K562 (cell line): ENCODE data around the gene VRK3. TPM values are rescaled to one million over a fixed set of nuclear protein-coding genes. Genes with fewer than 3 reads are reported as not detected.

ENCODE experiments used
- ATF4 ChIP-seq: fragments of 450-650 bp; formaldehyde crosslinking; IDR thresholded peaks from 2 replicates; pipeline ENCODE4 v1.4.0; 2022; ENCODE audit warnings: mild to moderate bottlenecking, moderate library complexity
- CXXC5 ChIP-seq: fragments of 250-450 bp; sonication (Bioruptor Pico); IDR thresholded peaks from 2 replicates; pipeline ENCODE4 v1.8.0; 2022; ENCODE audit warnings: inconsistent platforms, mild to moderate bottlenecking, moderate library complexity
- ELK1 ChIP-seq: sonication (generic); formaldehyde crosslinking; IDR thresholded peaks from 2 replicates; pipeline ENCODE4 v1.8.1; 2022; ENCODE audit warnings: missing genetic modification reagents
- EP300 ChIP-seq: IDR thresholded peaks from 2 replicates; pipeline ENCODE4 v1.6.1; 2012; ENCODE audit warnings: low read length, improper control_type of control experiment
- ERF ChIP-seq: fragments of 450-650 bp; formaldehyde crosslinking; IDR thresholded peaks from 2 replicates; pipeline ENCODE4 v1.4.0; 2020; ENCODE audit warnings: mild to moderate bottlenecking, mixed read lengths
- ETV1 ChIP-seq: fragments of 450-650 bp; conservative IDR thresholded peaks from 2 replicates; pipeline ENCODE4 v1.6.1; 2016; ENCODE audit warnings: missing genetic modification characterization, control low read depth, low read depth, missing compliant biosample characterization
- GTF2E2 ChIP-seq: fragments of 200-800 bp; sonication (Bioruptor generic); IDR thresholded peaks from 2 replicates; pipeline ENCODE4 v1.6.1; 2016; ENCODE audit warnings: missing genetic modification characterization, missing compliant biosample characterization
- JUND ChIP-seq, 2 experiments: IDR thresholded peaks; 2 replicates in 1 of 2; 3 replicates in 1 of 2; pipeline ENCODE4 v1.6.1; 2011; ENCODE audit warnings: borderline replicate concordance in 2 of 2, low read depth in 2 of 2, low read length in 2 of 2, improper control_type of control experiment in 1 of 2, missing biosample characterization in 1 of 2, missing genetic modification characterization in 1 of 2, missing genetic modification reagents in 1 of 2
- KLF13 ChIP-seq: fragments of 450-650 bp; IDR thresholded peaks from 2 replicates; pipeline ENCODE4 v1.6.1; 2016; ENCODE audit warnings: missing genetic modification characterization, low read depth, mild to moderate bottlenecking, missing compliant biosample characterization, moderate library complexity, borderline replicate concordance
- L3MBTL2 ChIP-seq: fragments of 450-650 bp; IDR thresholded peaks from 2 replicates; pipeline ENCODE4 v1.6.1; 2016; ENCODE audit warnings: mild to moderate bottlenecking, moderate library complexity
- LEF1 ChIP-seq: fragments of 450-650 bp; IDR thresholded peaks from 2 replicates; pipeline ENCODE4 v1.6.1; 2016; ENCODE audit warnings: mild to moderate bottlenecking
- MNT ChIP-seq, 2 experiments: fragments of 450-650 bp; conservative IDR thresholded peaks; 2 replicates each; pipeline ENCODE4 v1.6.1; 2017; ENCODE audit warnings: mild to moderate bottlenecking in 2 of 2, moderate library complexity in 2 of 2
- MTA2 ChIP-seq: fragments of 450-650 bp; IDR thresholded peaks from 2 replicates; pipeline ENCODE4 v1.6.1; 2016; ENCODE audit warnings: low read depth
- NR2C1 ChIP-seq, 2 experiments: fragments of 450-650 bp; IDR thresholded peaks; 2 replicates each; pipeline ENCODE4 v1.6.1; 2017; ENCODE audit warnings: mild to moderate bottlenecking in 2 of 2, antibody characterized with exemption in 1 of 2, inconsistent platforms in 1 of 2, missing compliant biosample characterization in 1 of 2, missing genetic modification characterization in 1 of 2
- RNF2 ChIP-seq: sonication (generic); IDR thresholded peaks from 2 replicates; pipeline ENCODE4 v1.6.1; 2016
- SIN3A ChIP-seq, 2 experiments: fragments of 150-350 bp in 1 of 2; IDR thresholded peaks; 2 replicates each; pipeline ENCODE4 v1.6.1; 2011 to 2016; ENCODE audit warnings: borderline replicate concordance in 2 of 2, low read depth in 2 of 2, low read length in 2 of 2, mild to moderate bottlenecking in 2 of 2, moderate library complexity in 2 of 2; ENCODE audit not compliant: control insufficient read depth in 1 of 2
- SMAD1 ChIP-seq: fragments of 150-350 bp; IDR thresholded peaks from 2 replicates; pipeline ENCODE4 v1.6.1; 2014; ENCODE audit warnings: low read length, low read depth; ENCODE audit not compliant: partially characterized antibody
- SMAD4 ChIP-seq: fragments of 250-450 bp; sonication (Bioruptor Pico); conservative IDR thresholded peaks from 2 replicates; pipeline ENCODE4 v1.8.0; 2021; ENCODE audit warnings: inconsistent platforms, mild to moderate bottlenecking, moderate library complexity
- TBL1XR1 ChIP-seq, 2 experiments: IDR thresholded peaks; 2 replicates each; pipeline ENCODE4 v1.6.1; 2012; ENCODE audit warnings: improper control_type of control experiment in 2 of 2, low read length in 2 of 2, mild to moderate bottlenecking in 1 of 2
- TCFL5 ChIP-seq: fragments of 250-450 bp; sonication (Bioruptor Pico); conservative IDR thresholded peaks from 2 replicates; pipeline ENCODE4 v1.6.1; 2021; ENCODE audit warnings: mild to moderate bottlenecking, moderate library complexity, matching md5 sums
- THAP7 ChIP-seq: fragments of 250-450 bp; sonication (Bioruptor Pico); IDR thresholded peaks from 2 replicates; pipeline ENCODE4 v1.5.0; 2021
- XRCC4 ChIP-seq: IDR thresholded peaks from one replicate; pipeline ENCODE4 v1.6.1; 2011; ENCODE audit not compliant: insufficient read depth, insufficient read length; ENCODE audit errors: extremely low read depth
- ZFP36 ChIP-seq: fragments of 150-350 bp; IDR thresholded peaks from 2 replicates; pipeline ENCODE4 v1.6.1; 2018; ENCODE audit warnings: low read length, low read depth; ENCODE audit not compliant: partially characterized antibody
- ZSCAN32 ChIP-seq: fragments of 450-650 bp; formaldehyde crosslinking; IDR thresholded peaks from 2 replicates; pipeline ENCODE4 v1.4.0; 2020; ENCODE audit warnings: mild to moderate bottlenecking, moderate library complexity
- polyA plus RNA-seq, 8 experiments: library from polyadenylated mRNA; depleted of rRNA in 4 of 8; stranded (reverse) in 5 of 8; unstranded in 3 of 8; fragments of >200 nt; fragmentation: Nextera tagmentation in 2 of 8; fragmentation: Illumina TruSeq in 1 of 8; extraction: Ambion mirVana in 2 of 8; extraction: Trizol in 1 of 8; gene quantifications; 2 replicates each; pipeline versions ENCODE4 v1.2.1 to v1.2.3, GENCODE V29; 2011 to 2014; ENCODE audit warnings: inconsistent platforms in 1 of 8, missing spikeins in 1 of 8
- total RNA-seq, 7 experiments: library from RNA; depleted of rRNA in 6 of 7; stranded (reverse); fragments of >200 nt in 6 of 7; fragmentation: Illumina TruSeq in 2 of 7; extraction: Trizol in 2 of 7; gene quantifications; 2 replicates each; pipeline versions ENCODE4 v1.2.1 to v1.2.3, GENCODE V29; 2011 to 2021; ENCODE audit warnings: low replicate concordance in 1 of 7

Gene VRK3
- total and polyA plus RNA-seq, 9 of the 15 experiments (the other 6 are each of a cell fraction or from before 2014, with no cell fraction given), result 25.6 to 94.3 (median 42.9) TPM

- TF ChIP-seq MNT (conservative IDR thresholded peaks at IDR 0.05), result peak in 1 of 2 experiments; percentile 50; a peak in 1 of 4 replicates
- no peak for TF ChIP-seq TCFL5 (CRISPR knock-in tag)
- TF ChIP-seq ETV1 (tag), result no peak; the same call in 1 of the 2 replicates
- TF ChIP-seq GTF2E2, result peak; percentile 97
- peak; percentile 96 for TF ChIP-seq L3MBTL2
- TF ChIP-seq THAP7, result peak; percentile 85; the same call in 1 of the 2 replicates
- peak; percentile 3 for TF ChIP-seq ZFP36
- peak in 1 of 2 experiments; percentile 60; a peak in 3 of 4 replicates for TF ChIP-seq SIN3A (IDR thresholded peaks at IDR 0.05; ENCODE audit: borderline replicate concordance in 2 of 2, control insufficient read depth in 1 of 2, low read depth in 2 of 2, low read length in 2 of 2)
- 0 out of 2 replicates have a peak, but pooled peaks have one; percentile 10 for TF ChIP-seq NR2C1 (IDR thresholded peaks at IDR 0.05)
- TF ChIP-seq NR2C1 (tag; IDR thresholded peaks at IDR 0.05), result no peak
- TF ChIP-seq ZSCAN32 (CRISPR knock-in tag), result peak; percentile 6; the same call in 1 of the 2 replicates
- 0 out of 4 replicates have a peak, but pooled peaks of 1 of the 2 experiments have one; percentile 2 for TF ChIP-seq TBL1XR1 (IDR thresholded peaks at IDR 0.05; ENCODE audit: low read length in 2 of 2)
- peak; percentile 37; the same call in 1 of the 2 replicates for TF ChIP-seq SMAD4 (CRISPR knock-in tag)
- peak; percentile 94 for TF ChIP-seq SMAD1
- no peak for TF ChIP-seq XRCC4
- no peak for TF ChIP-seq JUND (IDR thresholded peaks at IDR 0.05; ENCODE audit: borderline replicate concordance, low read depth, low read length)
- TF ChIP-seq JUND (tag; IDR thresholded peaks at IDR 0.05; ENCODE audit: borderline replicate concordance, low read depth, low read length), result no peak
- TF ChIP-seq ERF, result peak; percentile 90
- TF ChIP-seq ELK1 (CRISPR knock-in tag), result 0 out of 2 replicates have a peak, but pooled peaks have one; percentile 20
- TF ChIP-seq MTA2, result no peak
- peak; percentile 73 for TF ChIP-seq CXXC5 (CRISPR knock-in tag)
- TF ChIP-seq KLF13, result 0 out of 2 replicates have a peak, but pooled peaks have one; percentile 11
- peak; percentile 93 for TF ChIP-seq ATF4 (CRISPR knock-in tag)
- TF ChIP-seq RNF2, result peak; percentile 86
- peak; percentile 78 for TF ChIP-seq EP300
- TF ChIP-seq LEF1, result no peak
Measured at GRCh38 chr19:49929121-49929610, 96.0 kb downstream of the VRK3 start, which contains the start of the genes ATF5 and NUP62 (continued).
